ENCODE results near the gene GPATCH2.

Gene GPATCH2

DNA sequence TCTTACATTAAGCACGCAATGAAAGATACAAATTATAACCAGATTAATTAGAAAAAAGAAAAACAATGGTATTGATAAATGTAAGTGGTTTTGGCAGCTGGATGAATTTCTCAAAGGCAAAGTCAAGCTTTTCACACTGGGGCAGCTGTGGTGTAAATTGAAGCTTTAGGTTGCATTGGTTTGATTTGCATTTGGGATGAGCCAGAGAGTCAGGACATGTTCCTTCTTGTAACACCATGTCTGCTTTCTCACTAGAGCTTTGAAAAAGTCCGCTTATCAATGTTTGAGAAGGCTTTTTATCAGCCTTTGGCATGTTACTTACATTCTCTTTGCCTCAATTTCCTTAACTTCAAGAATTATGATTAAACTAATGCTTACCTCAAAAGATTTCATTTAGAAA is 173.9 kb downstream of the GPATCH2 start:
- no peak overlapping the region for H3K27ac ChIP-seq (ENCODE audit: low read depth, low read length)
- no peak overlapping the region for H2AFZ ChIP-seq (ENCODE audit: insufficient read depth, low read length, poor library complexity)
- H2BK5ac ChIP-seq (ENCODE audit: low read depth, low read length, poor library complexity) = no peak overlapping the region

DNA sequence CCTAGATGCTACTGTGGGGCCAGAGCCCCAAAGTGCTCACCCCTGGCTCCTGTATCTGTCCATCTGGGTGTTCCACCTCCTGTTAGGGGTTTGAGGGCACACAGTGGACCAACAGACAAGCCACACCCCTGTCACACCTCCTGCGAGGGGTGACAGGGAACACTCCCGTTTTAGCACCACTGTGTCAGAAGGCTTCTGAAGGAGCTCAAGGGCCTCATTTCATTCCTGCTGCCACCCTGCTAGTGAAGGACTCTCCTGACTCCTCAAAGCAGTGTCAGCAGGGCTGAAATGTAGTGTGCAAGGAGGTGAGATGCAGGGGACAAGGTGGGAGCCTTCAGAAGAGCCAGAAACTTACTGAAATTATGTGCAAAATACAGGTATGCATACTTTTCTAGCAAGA is 174.6 kb downstream of the GPATCH2 start:
- Histone ChIP-seq H3K9ac (ENCODE audit: low read length) (no peak overlapping the region), H3K4me1 (ENCODE audit: control insufficient read depth in 1 of 2, insufficient read depth in 2 of 2, low read length in 2 of 2) (peaks cover 2 to 3% of the 10 kb centered on the region in 2 experiments), H3K4ac (ENCODE audit: low read depth, low read length) (no peak overlapping the region), H3K4me3 (ENCODE audit: low read depth, low read length) (no peak overlapping the region), H3K79me1 (ENCODE audit: low read length) (no peaks in the 10 kb centered on the region), H4K12ac (ENCODE audit: low read depth, low read length) (no peak overlapping the region), H2BK120ac (ENCODE audit: insufficient read depth, low read length, poor library complexity) (no peak overlapping the region), H2BK5ac (ENCODE audit: low read depth, low read length, poor library complexity) (no peak overlapping the region), H3K9me3 (ENCODE audit: insufficient read depth, low read depth, low read length) (no peaks in the 10 kb centered on the region), H3K36me3 (ENCODE audit: control insufficient read depth in 1 of 2, insufficient read depth in 2 of 2, low read length in 2 of 2) (peaks cover 0 to 2% of the 10 kb centered on the region in 2 experiments), H3K4me2 (ENCODE audit: low read length) (no peak overlapping the region), H4K8ac (ENCODE audit: low read depth, low read length) (no peak overlapping the region), H4K91ac (ENCODE audit: low read depth, low read length) (no peak overlapping the region), H3K27me3 (ENCODE audit: insufficient read depth, low read length) (no peaks in the 10 kb centered on the region), H2BK12ac (ENCODE audit: low read length) (no peak overlapping the region), H3K79me2 (ENCODE audit: control insufficient read depth, insufficient read depth, low read length, poor library complexity) (no peaks in the 10 kb centered on the region), H3K27ac (ENCODE audit: low read depth, low read length) (no peak overlapping the region), H3K14ac (ENCODE audit: low read length) (no peak overlapping the region), H2AFZ (ENCODE audit: insufficient read depth, low read length, poor library complexity) (no peak overlapping the region), H3K18ac (ENCODE audit: low read length) (no peak overlapping the region), H2AK5ac (ENCODE audit: low read length) (no peak overlapping the region), H3K23ac (ENCODE audit: low read length) (peak overlapping the region; percentile 5)
- WGBS (ENCODE audit: extremely low coverage, insufficient coverage, insufficient read length) = no CpG with 5 or more reads among the region's 2 CpGs
- no peak for DNase-seq

More for the DNA sequence above, 173.9 kb downstream of the GPATCH2 start:
- H4K91ac ChIP-seq (ENCODE audit: low read depth, low read length) = no peak overlapping the region
- no peak overlapping the region for H2BK12ac ChIP-seq (ENCODE audit: low read length)
- no peaks in the 10 kb centered on the region for H3K27me3 ChIP-seq (ENCODE audit: insufficient read depth, low read length)
- H3K4me1 ChIP-seq (ENCODE audit: control insufficient read depth in 1 of 2, insufficient read depth in 2 of 2, low read length in 2 of 2) = peaks cover 2 to 3% of the 10 kb centered on the region in 2 experiments
- H4K8ac ChIP-seq (ENCODE audit: low read depth, low read length) = no peak overlapping the region
- H3K14ac ChIP-seq (ENCODE audit: low read length) = no peak overlapping the region
- no CpG with 5 or more reads among the region's 2 CpGs for WGBS (ENCODE audit: extremely low coverage, insufficient coverage, insufficient read length)
- H2BK120ac ChIP-seq (ENCODE audit: insufficient read depth, low read length, poor library complexity) = no peak overlapping the region
- H3K9ac ChIP-seq (ENCODE audit: low read length) = no peak overlapping the region
- H3K79me2 ChIP-seq (ENCODE audit: control insufficient read depth, insufficient read depth, low read length, poor library complexity) = no peaks in the 10 kb centered on the region
- H3K9me3 ChIP-seq (ENCODE audit: insufficient read depth, low read depth, low read length) = no peaks in the 10 kb centered on the region
- H3K79me1 ChIP-seq (ENCODE audit: low read length) = no peaks in the 10 kb centered on the region
- H3K23ac ChIP-seq (ENCODE audit: low read length) = no peak overlapping the region
- no peak overlapping the region for H4K12ac ChIP-seq (ENCODE audit: low read depth, low read length)
- peaks cover 0 to 2% of the 10 kb centered on the region in 2 experiments for H3K36me3 ChIP-seq (ENCODE audit: control insufficient read depth in 1 of 2, insufficient read depth in 2 of 2, low read length in 2 of 2)
- H2AK5ac ChIP-seq (ENCODE audit: low read length) = no peak overlapping the region
- H3K4me3 ChIP-seq (ENCODE audit: low read depth, low read length) = no peak overlapping the region
- no peak for DNase-seq
- H3K4me2 ChIP-seq (ENCODE audit: low read length) = no peak overlapping the region
- H3K18ac ChIP-seq (ENCODE audit: low read length) = no peak overlapping the region
- H3K4ac ChIP-seq (ENCODE audit: low read depth, low read length) = no peak overlapping the region

DNA sequence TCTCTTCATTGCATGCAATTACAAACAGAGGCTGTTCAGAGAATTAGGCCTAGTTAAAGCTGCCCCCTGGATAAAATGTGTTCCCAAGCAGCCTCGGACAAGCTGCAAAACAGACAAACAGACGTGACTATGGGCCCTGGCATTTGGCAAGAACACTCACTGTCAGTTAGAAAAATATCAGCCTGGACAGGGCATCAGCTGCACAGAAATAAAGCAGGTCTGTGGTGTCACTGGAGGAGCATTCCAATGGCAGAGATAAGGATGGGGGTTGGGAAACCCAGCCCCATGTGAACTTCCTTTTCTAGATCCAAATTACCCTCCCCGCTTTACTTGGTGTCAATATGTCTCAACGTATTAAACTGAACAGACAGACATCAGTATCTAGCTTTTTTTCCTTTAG is 177.1 kb downstream of the GPATCH2 start:
- no peak overlapping the region for H3K14ac ChIP-seq (ENCODE audit: low read length)
- H2BK12ac ChIP-seq (ENCODE audit: low read length) = no peak overlapping the region
- peaks cover 0 to 2% of the 10 kb centered on the region in 2 experiments for H3K36me3 ChIP-seq (ENCODE audit: control insufficient read depth in 1 of 2, insufficient read depth in 2 of 2, low read length in 2 of 2)
- no peak for DNase-seq
- H3K9me3 ChIP-seq (ENCODE audit: insufficient read depth, low read depth, low read length) = no peaks in the 10 kb centered on the region
- no peak overlapping the region for H2AK5ac ChIP-seq (ENCODE audit: low read length)
- no peak overlapping the region for H3K9ac ChIP-seq (ENCODE audit: low read length)
- no CpG with 5 or more reads among the region's 4 CpGs for WGBS (ENCODE audit: extremely low coverage, insufficient coverage, insufficient read length)
- no peaks in the 10 kb centered on the region for H3K27me3 ChIP-seq (ENCODE audit: insufficient read depth, low read length)
- H4K91ac ChIP-seq (ENCODE audit: low read depth, low read length) = no peak overlapping the region
- H2BK120ac ChIP-seq (ENCODE audit: insufficient read depth, low read length, poor library complexity) = no peak overlapping the region
- peak overlapping the region; percentile 1 for H3K4me2 ChIP-seq (ENCODE audit: low read length)
- H3K79me1 ChIP-seq (ENCODE audit: low read length) = no peaks in the 10 kb centered on the region
- no peak overlapping the region for H3K23ac ChIP-seq (ENCODE audit: low read length)
- H3K27ac ChIP-seq (ENCODE audit: low read depth, low read length) = peak overlapping the region; percentile 50
- no peak overlapping the region for H4K12ac ChIP-seq (ENCODE audit: low read depth, low read length)
- no peak overlapping the region for H2BK5ac ChIP-seq (ENCODE audit: low read depth, low read length, poor library complexity)
- H2AFZ ChIP-seq (ENCODE audit: insufficient read depth, low read length, poor library complexity) = no peak overlapping the region
- H4K8ac ChIP-seq (ENCODE audit: low read depth, low read length) = no peak overlapping the region
- no peak overlapping the region for H3K18ac ChIP-seq (ENCODE audit: low read length)
- peaks cover 2 to 3% of the 10 kb centered on the region in 2 experiments for H3K4me1 ChIP-seq (ENCODE audit: control insufficient read depth in 1 of 2, insufficient read depth in 2 of 2, low read length in 2 of 2)
- H3K4me3 ChIP-seq (ENCODE audit: low read depth, low read length) = no peak overlapping the region
- no peaks in the 10 kb centered on the region for H3K79me2 ChIP-seq (ENCODE audit: control insufficient read depth, insufficient read depth, low read length, poor library complexity)
- no peak overlapping the region for H3K4ac ChIP-seq (ENCODE audit: low read depth, low read length)

DNA sequence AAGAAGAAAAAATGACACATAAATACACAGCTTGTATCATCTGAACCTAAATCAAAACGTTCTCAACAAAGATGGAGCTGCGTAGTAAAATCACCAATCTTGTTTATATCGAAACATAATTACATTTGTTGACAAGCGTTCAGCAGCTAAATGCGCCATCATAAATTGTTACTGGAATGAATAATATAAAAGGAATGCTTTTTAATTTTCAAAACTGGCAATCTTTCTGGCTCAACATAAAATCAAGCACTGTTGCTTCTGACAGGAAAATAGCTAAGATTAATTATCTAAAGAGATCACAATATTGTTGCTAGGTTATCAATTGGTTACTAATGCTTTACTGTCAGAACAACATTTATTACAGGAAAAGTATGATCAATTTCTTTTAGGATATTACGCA is 181.5 kb downstream of the GPATCH2 start:
- H3K79me2 ChIP-seq (ENCODE audit: control insufficient read depth, insufficient read depth, low read length, poor library complexity) = no peaks in the 10 kb centered on the region
- WGBS (ENCODE audit: extremely low coverage, insufficient coverage, insufficient read length) = no CpG with 5 or more reads among the region's 6 CpGs

More for the DNA sequence above, 181.5 kb downstream of the GPATCH2 start:
- Histone ChIP-seq H3K9me3 (ENCODE audit: insufficient read depth, low read depth, low read length) (no peaks in the 10 kb centered on the region), H2BK12ac (ENCODE audit: low read length) (no peak overlapping the region), H3K36me3 (ENCODE audit: control insufficient read depth in 1 of 2, insufficient read depth in 2 of 2, low read length in 2 of 2) (peaks cover 0 to 2% of the 10 kb centered on the region in 2 experiments), H4K8ac (ENCODE audit: low read depth, low read length) (no peak overlapping the region), H3K27ac (ENCODE audit: low read depth, low read length) (no peak overlapping the region), H3K4me3 (ENCODE audit: low read depth, low read length) (no peak overlapping the region), H2AK5ac (ENCODE audit: low read length) (no peak overlapping the region), H3K4me1 (ENCODE audit: control insufficient read depth in 1 of 2, insufficient read depth in 2 of 2, low read length in 2 of 2) (peaks cover 2 to 3% of the 10 kb centered on the region in 2 experiments), H3K9ac (ENCODE audit: low read length) (no peak overlapping the region), H3K14ac (ENCODE audit: low read length) (no peak overlapping the region), H2BK5ac (ENCODE audit: low read depth, low read length, poor library complexity) (no peak overlapping the region), H3K4ac (ENCODE audit: low read depth, low read length) (no peak overlapping the region), H3K4me2 (ENCODE audit: low read length) (no peak overlapping the region), H4K12ac (ENCODE audit: low read depth, low read length) (no peak overlapping the region), H3K23ac (ENCODE audit: low read length) (no peak overlapping the region), H3K18ac (ENCODE audit: low read length) (no peak overlapping the region), H3K79me1 (ENCODE audit: low read length) (no peaks in the 10 kb centered on the region), H3K27me3 (ENCODE audit: insufficient read depth, low read length) (no peaks in the 10 kb centered on the region), H2AFZ (ENCODE audit: insufficient read depth, low read length, poor library complexity) (no peak overlapping the region), H4K91ac (ENCODE audit: low read depth, low read length) (no peak overlapping the region), H2BK120ac (ENCODE audit: insufficient read depth, low read length, poor library complexity) (no peak overlapping the region)
- no peak for DNase-seq

Data from trophoblast cell (in vitro differentiated cells and primary cell).